Pancreas (tissue), 10 donors: ENCODE data around the gene RIN3. TPM values are rescaled to one million over a fixed set of nuclear protein-coding genes. Genes with fewer than 3 reads are reported as not detected.
A peak's percentile ranks its signal among the peaks of the same experiment; 100 is the strongest.

Experiments used
- ATAC-seq, 4 donors: fragments of 200-7000 bp; cut with Tn5 transposase; one replicate each; pipeline versions ENCODE4 v1.8.0 to v1.9.1; 2020; ENCODE audit warnings: mild to moderate bottlenecking in 4 of 4, moderate library complexity in 4 of 4
- DNase-seq, 6 donors: peaks; one replicate each; pipeline ENCODE4 v3.0.0-alpha.2; 2020
- FAIRE-seq: peaks from 2 replicates; lab custom pipeline; 2012; peaks lifted over from hg19 to GRCh38; lab: Jason Lieb, UNC
- H3K27ac ChIP-seq, 4 donors: fragments of 200-600 bp; sonication (generic); 1 replicate in 3 of 4; 2 replicates in 1 of 4; pipeline versions ENCODE4 v1.5.0 to v1.8.0; 2020
- H3K27me3 ChIP-seq, 4 donors: fragments of 200-600 bp; one replicate each; pipeline ENCODE4 v1.8.0; 2021
- H3K36me3 ChIP-seq, 3 donors: fragments of 200-600 bp; sonication (generic) in 1 of 3; one replicate each; pipeline versions ENCODE4 v1.5.0 to v1.8.0; 2020 to 2021
- H3K4me1 ChIP-seq, 3 donors: fragments of 200-600 bp; one replicate each; pipeline ENCODE4 v1.8.0; 2021
- H3K4me3 ChIP-seq, 4 donors: fragments of 200-600 bp; sonication (generic) in 2 of 4; one replicate each; pipeline versions ENCODE4 v1.5.0 to v1.8.0; 2020 to 2021
- H3K9me3 ChIP-seq, 4 donors: fragments of 200-600 bp; one replicate each; pipeline ENCODE4 v1.8.0; 2021
- WGBS, 2 donors: extraction: QIAGEN DNeasy Blood & Tissue Kit; methylation state at CpG; one replicate each; pipeline ENCODE4 v1.1.7; 2013; 5-methylcytosine and 5-hydroxymethylcytosine counted together
- intact Hi-C, 3 donors: fragments of 100-400 bp; cut with DNase I; formaldehyde crosslinking; loops; one replicate each; pipeline versions ENCODE4 v1.11.1 to v1.14.2; 2022
- polyA plus RNA-seq, 2 donors: library from polyadenylated mRNA; stranded (reverse); fragments of 200-250 nt; gene quantifications; one replicate each; pipeline ENCODE4 v1.2.3, GENCODE V29; 2013
- total RNA-seq, 6 donors: library from RNA; stranded (reverse); fragmentation: NEBNext Ultra II Directional in 4 of 6; extraction: Animal tissue kit (Norgen Biotek cat#: 25700) in 4 of 6; gene quantifications; one replicate each; pipeline versions ENCODE4 v1.2.1 to v1.2.4, GENCODE V29; 2021 to 2023
- TF ChIP-seq, protein P1 (sequence below), 4 donors: fragments of 200-600 bp; sonication (generic) in 3 of 4; IDR thresholded peaks; one replicate each; pipeline versions ENCODE4 v1.5.0 to v1.8.0; 2021; ENCODE audit warnings: antibody characterized with exemption in 4 of 4
- donor health status: healthy with polysubstance abuse.
- donor health status: DM: no; HTN: no; CAD: no; lungs with moderate emphysema.
- donor health status: DM: no; HTN: no; CAD: no.
- donor health status: control.
- donor health status: control.
- donor health status: Bipolar disorder and iron deficiency.
- donor health status: DM: yes; HTN: yes; CAD: no.
- donor health status: DM: no; HTN: no; CAD: no.
- donor health status: DM: no; HTN: no; CAD: no.
- donor health status: DM: yes; HTN: yes; CAD: no.

RIN3 gene, protein sequence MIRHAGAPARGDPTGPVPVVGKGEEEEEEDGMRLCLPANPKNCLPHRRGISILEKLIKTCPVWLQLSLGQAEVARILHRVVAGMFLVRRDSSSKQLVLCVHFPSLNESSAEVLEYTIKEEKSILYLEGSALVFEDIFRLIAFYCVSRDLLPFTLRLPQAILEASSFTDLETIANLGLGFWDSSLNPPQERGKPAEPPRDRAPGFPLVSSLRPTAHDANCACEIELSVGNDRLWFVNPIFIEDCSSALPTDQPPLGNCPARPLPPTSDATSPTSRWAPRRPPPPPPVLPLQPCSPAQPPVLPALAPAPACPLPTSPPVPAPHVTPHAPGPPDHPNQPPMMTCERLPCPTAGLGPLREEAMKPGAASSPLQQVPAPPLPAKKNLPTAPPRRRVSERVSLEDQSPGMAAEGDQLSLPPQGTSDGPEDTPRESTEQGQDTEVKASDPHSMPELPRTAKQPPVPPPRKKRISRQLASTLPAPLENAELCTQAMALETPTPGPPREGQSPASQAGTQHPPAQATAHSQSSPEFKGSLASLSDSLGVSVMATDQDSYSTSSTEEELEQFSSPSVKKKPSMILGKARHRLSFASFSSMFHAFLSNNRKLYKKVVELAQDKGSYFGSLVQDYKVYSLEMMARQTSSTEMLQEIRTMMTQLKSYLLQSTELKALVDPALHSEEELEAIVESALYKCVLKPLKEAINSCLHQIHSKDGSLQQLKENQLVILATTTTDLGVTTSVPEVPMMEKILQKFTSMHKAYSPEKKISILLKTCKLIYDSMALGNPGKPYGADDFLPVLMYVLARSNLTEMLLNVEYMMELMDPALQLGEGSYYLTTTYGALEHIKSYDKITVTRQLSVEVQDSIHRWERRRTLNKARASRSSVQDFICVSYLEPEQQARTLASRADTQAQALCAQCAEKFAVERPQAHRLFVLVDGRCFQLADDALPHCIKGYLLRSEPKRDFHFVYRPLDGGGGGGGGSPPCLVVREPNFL
- total RNA-seq (1 to 10 TPM; 1.1 to 9.0 (median 2.1) TPM), polyA plus RNA-seq (1 to 10 TPM; 2.2 to 2.9 TPM)

DNA sequence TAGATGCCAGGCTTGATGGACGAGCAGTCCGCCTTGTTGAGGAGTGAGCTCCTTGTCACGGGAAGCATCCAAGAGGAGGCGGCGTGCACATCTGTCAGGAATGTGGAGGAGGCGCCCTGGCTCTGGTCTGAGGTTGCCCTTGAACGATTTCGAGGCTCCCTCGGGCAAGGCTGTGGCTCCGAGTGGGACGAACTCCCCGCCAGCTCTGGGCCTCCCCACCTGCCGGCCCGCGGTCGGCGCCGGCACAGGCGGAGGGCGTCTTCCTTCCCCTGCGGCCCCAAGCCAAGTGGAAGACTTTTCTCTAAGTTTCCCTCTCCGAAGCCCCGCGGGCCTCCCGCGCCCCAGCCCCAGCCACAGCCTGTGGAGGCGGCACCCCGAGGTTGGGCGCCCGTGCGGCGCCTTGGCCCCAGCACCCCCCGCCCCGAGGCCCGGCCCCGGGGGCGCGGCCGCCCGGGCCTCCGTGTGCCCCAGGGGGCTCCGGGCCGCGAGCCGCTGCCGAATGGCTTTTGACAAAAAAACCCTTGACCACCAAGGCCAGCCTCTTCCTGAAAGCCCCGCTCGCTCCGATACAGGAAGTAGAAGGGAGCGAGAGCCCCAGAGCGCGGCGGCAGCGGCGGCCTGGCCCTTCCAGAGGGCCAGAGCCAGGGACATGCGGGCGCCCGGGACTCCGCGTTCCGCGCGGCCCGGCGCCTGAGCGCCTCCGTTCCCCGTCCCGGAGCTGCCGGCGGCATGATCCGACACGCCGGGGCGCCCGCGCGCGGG, at the start of gene RIN3:
Gene RIN3 (plus strand): TSS at position 578 of the 762 bp plus-strand sequence. CDS start 152 bp downstream, at position 730.
- FAIRE-seq (no peak), DNase-seq (peak in 1 of 6 donors; percentile 67), ATAC-seq (peak in 3 of 4 donors; percentile 35 to 58 (median 57))
- Histone ChIP-seq H3K9me3 (no peaks in the 10 kb centered on the region), H3K4me3 (peak within 1 kb of the TSS; percentile 19 to 52 (median 38)), H3K27ac (peak within 1 kb of the TSS in 2 of 4 donors; percentile 16 to 50), H3K4me1 (no peaks in the 10 kb centered on the region), H3K27me3 (peaks cover 0 to 3% (median 0%) of the 10 kb centered on the region in 4 donors), H3K36me3 (no peaks in the 10 kb centered on the region)
- TF ChIP-seq, protein P1, sequence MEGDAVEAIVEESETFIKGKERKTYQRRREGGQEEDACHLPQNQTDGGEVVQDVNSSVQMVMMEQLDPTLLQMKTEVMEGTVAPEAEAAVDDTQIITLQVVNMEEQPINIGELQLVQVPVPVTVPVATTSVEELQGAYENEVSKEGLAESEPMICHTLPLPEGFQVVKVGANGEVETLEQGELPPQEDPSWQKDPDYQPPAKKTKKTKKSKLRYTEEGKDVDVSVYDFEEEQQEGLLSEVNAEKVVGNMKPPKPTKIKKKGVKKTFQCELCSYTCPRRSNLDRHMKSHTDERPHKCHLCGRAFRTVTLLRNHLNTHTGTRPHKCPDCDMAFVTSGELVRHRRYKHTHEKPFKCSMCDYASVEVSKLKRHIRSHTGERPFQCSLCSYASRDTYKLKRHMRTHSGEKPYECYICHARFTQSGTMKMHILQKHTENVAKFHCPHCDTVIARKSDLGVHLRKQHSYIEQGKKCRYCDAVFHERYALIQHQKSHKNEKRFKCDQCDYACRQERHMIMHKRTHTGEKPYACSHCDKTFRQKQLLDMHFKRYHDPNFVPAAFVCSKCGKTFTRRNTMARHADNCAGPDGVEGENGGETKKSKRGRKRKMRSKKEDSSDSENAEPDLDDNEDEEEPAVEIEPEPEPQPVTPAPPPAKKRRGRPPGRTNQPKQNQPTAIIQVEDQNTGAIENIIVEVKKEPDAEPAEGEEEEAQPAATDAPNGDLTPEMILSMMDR (IDR thresholded peaks at IDR 0.05) = no peak
- WGBS, 2 donors = 7 to 8% methylated on average over 72 to 79 of the region's 79 CpGs
- intact Hi-C loops = no loop called here

- intact Hi-C loops = no loop called here
- no peak overlapping the region for H3K27ac ChIP-seq
- WGBS, 2 donors = 76 to 90% methylated on average over 6 of the region's 6 CpGs
- TF ChIP-seq, protein P1 (IDR thresholded peaks at IDR 0.05) = no peak
- H3K9me3 ChIP-seq = no peaks in the 10 kb centered on the region
- no peak for ATAC-seq
- H3K36me3 ChIP-seq = no peaks in the 10 kb centered on the region
- no peak for DNase-seq
- FAIRE-seq = no peak
- no peak overlapping the region for H3K4me3 ChIP-seq
- no peaks in the 10 kb centered on the region for H3K27me3 ChIP-seq
- H3K4me1 ChIP-seq = no peaks in the 10 kb centered on the region
These were observed 49.4 kb upstream of the RIN3 start for GRCh38 chr14:92464156-92464555.

DNA sequence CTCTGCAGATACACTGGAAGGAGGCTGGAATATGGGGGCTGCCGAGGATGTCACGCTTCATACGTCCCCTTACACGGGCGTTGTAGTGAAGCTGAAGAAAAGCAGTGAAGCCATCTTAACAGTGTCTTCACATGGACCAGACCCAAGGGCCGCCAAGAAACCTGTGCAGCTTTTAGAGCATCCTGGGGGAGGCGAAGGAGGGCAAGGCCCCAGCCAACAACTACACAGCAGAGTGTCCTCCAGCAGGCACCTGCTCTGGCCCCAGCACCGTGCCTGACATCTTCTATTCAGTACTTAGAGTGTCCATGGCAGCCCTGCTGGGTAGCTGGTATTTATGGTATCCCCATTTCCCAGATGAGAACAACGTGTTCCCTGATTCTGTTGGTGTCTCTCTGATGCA, 48.9 kb upstream of the RIN3 start:
- Histone ChIP-seq H3K9me3 (no peaks in the 10 kb centered on the region), H3K27me3 (no peaks in the 10 kb centered on the region), H3K4me3 (no peak overlapping the region), H3K4me1 (no peaks in the 10 kb centered on the region), H3K27ac (no peak overlapping the region), H3K36me3 (no peaks in the 10 kb centered on the region)
- TF ChIP-seq, protein P1 (IDR thresholded peaks at IDR 0.05) = no peak
- 77 to 81% methylated on average over 9 of the region's 9 CpGs for WGBS, 2 donors
- FAIRE-seq = no peak
- ATAC-seq = no peak
- no peak for DNase-seq
- intact Hi-C loops = no loop called here

DNA sequence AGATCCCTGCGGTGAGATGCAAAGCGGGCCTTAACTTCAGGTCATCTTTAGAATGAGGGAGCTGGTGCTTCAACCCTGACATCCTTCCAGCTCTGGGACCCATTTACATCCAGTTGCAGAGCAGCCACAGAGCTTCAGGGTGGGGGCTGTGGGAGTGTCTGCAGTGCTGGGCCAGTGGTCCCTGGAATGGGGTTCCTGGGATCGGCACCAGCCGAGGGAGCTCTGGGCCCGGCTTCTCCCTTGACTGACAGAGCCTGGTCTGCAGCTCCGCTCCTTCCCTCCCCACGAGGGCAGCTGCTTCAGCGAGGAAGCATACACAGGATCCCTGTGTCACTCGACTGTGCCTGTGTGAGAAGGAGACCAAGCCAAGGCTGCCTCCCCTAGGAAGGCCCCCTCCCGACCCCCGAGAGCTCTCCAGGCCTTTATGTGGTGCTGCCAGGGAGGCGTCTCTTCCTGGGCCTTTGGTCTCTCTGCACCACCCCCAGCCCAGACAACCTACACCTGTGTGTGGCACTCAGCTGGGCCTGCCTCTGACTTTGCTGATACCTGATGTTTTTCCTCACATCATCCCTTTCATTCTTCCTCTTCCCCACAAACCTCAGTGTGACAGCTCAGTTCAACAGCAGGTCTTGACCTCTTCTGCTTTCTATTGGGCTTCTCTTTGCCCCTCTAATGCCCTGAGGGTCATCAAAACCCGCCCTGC, 48.1 kb upstream of the RIN3 start:
- ATAC-seq (no peak), FAIRE-seq (no peak), DNase-seq (no peak)
- no peaks in the 10 kb centered on the region for H3K36me3 ChIP-seq
- H3K27me3 ChIP-seq = no peaks in the 10 kb centered on the region
- no peaks in the 10 kb centered on the region for H3K4me1 ChIP-seq
- intact Hi-C loops = no loop called here
- H3K4me3 ChIP-seq = no peak overlapping the region
- 68 to 77% methylated on average over 10 to 13 of the region's 13 CpGs for WGBS, 2 donors
- TF ChIP-seq, protein P1 (IDR thresholded peaks at IDR 0.05) = no peak
- H3K9me3 ChIP-seq = no peaks in the 10 kb centered on the region
- no peak overlapping the region for H3K27ac ChIP-seq
